Transverse colon (tissue), 4 donors: ENCODE results near the gene RNF207.

ENCODE experiments used
- CTCF ChIP-seq, 5 experiments: fragments of 200-600 bp in 3 of 5; fragments of 450-650 bp in 2 of 5; sonication (generic) in 3 of 5; IDR thresholded peaks; 1 replicate in 2 of 5; 2 replicates in 3 of 5; pipeline ENCODE4 v1.5.1; 2016 to 2017; ENCODE audit warnings: antibody characterized with exemption in 5 of 5, inconsistent platforms in 3 of 5, mild to moderate bottlenecking in 2 of 5, moderate library complexity in 1 of 5
- POLR2A ChIP-seq: fragments of 450-650 bp; IDR thresholded peaks from one replicate; pipeline ENCODE4 v1.6.1; 2016; ENCODE audit warnings: antibody characterized with exemption, mild to moderate bottlenecking, moderate library complexity
- POLR2AphosphoS5 ChIP-seq, 3 donors: sonication (generic); formaldehyde crosslinking; IDR thresholded peaks; one replicate each; pipeline ENCODE4 v1.6.1; 2016; ENCODE audit warnings: antibody characterized with exemption in 3 of 3

- TF ChIP-seq CTCF (IDR thresholded peaks at IDR 0.05), result no peak
- no peak for TF ChIP-seq POLR2AphosphoS5 (IDR thresholded peaks at IDR 0.05)
- no peak for TF ChIP-seq POLR2A
These were observed 27.0 kb upstream of the RNF207 start for GRCh38 chr1:6178751-6179563.
